B cell (primary cell): ENCODE results near the gene NYAP2. TPM values are rescaled to one million over a fixed set of nuclear protein-coding genes. Genes with fewer than 3 reads are reported as not detected.

ENCODE experiments used
- ATAC-seq: fragments of 200-7000 bp; cut with Tn5 transposase; one replicate; pipeline ENCODE4 v1.10.0; 2021; ENCODE audit warnings: low read depth, mild to moderate bottlenecking, moderate number of reproducible peaks, moderate library complexity
- CTCF ChIA-PET: fragments of 350-600 bp; sonication (Branson Sonifier 250); formaldehyde crosslinking; loops from one replicate; lab custom pipeline; 2021; ENCODE audit warnings: antibody characterized with exemption, inconsistent platforms; lab: Charles Lee
- POLR2A ChIA-PET: fragments of 350-600 bp; sonication (Branson Sonifier 250); formaldehyde crosslinking; loops from one replicate; lab custom pipeline; 2021; ENCODE audit warnings: antibody characterized with exemption; lab: Charles Lee
- DNase-seq: peaks from one replicate; pipeline ENCODE4 v3.0.0; 2013
- H2AFZ ChIP-seq: 2 replicates; pipeline ENCODE4 v1.6.1; 2012; ENCODE audit warnings: mild to moderate bottlenecking, low read depth, low read length; ENCODE audit not compliant: insufficient read depth, poor library complexity, severe bottlenecking
- H3K27ac ChIP-seq, 2 donors: 1 replicate in 1 of 2; 2 replicates in 1 of 2; pipeline ENCODE4 v1.5.1; 2012 to 2013; ENCODE audit warnings: low read length in 2 of 2, mild to moderate bottlenecking in 2 of 2, moderate library complexity in 1 of 2
- H3K27me3 ChIP-seq, 4 experiments: fragments of 200-600 bp in 1 of 4; sonication (generic) in 1 of 4; replicated peaks in 1 of 4; 1 replicate in 2 of 4; 2 replicates in 2 of 4; pipeline versions ENCODE4 v1.6.1 to v1.7.0; 2013 to 2016; ENCODE audit warnings: low read length in 3 of 4, mild to moderate bottlenecking in 2 of 4, mixed read lengths in 1 of 4, moderate library complexity in 1 of 4; ENCODE audit not compliant: insufficient read depth in 4 of 4, control insufficient read depth in 3 of 4; ENCODE audit errors: control extremely low read depth in 1 of 4
- H3K36me3 ChIP-seq, 2 experiments: replicated peaks in 1 of 2; 1 replicate in 1 of 2; 2 replicates in 1 of 2; pipeline versions ENCODE4 v1.6.1 to v1.7.1; 2013; ENCODE audit warnings: low read length in 1 of 2; ENCODE audit not compliant: insufficient read depth in 2 of 2, control insufficient read depth in 1 of 2; ENCODE audit errors: control extremely low read depth in 1 of 2, extremely low read depth in 1 of 2
- H3K4me1 ChIP-seq, 2 donors: fragments of 200-600 bp in 1 of 2; sonication (generic) in 1 of 2; 1 replicate in 1 of 2; 2 replicates in 1 of 2; pipeline versions ENCODE4 v1.5.1 to v1.6.1; 2013 to 2017; ENCODE audit warnings: low read length in 2 of 2; ENCODE audit not compliant: control insufficient read depth in 2 of 2, insufficient read depth in 2 of 2
- H3K4me2 ChIP-seq: replicated peaks from 2 replicates; pipeline ENCODE3; 2012; ENCODE audit warnings: mild to moderate bottlenecking, low read depth, low read length; ENCODE audit not compliant: poor library complexity, severe bottlenecking
- H3K4me3 ChIP-seq, 5 experiments: fragments of 200-600 bp in 1 of 5; sonication (generic) in 1 of 5; 1 replicate in 3 of 5; 2 replicates in 2 of 5; pipeline versions ENCODE4 v1.5.1 to v1.7.0; 2011 to 2016; ENCODE audit warnings: low read length in 4 of 5, mild to moderate bottlenecking in 4 of 5, low read depth in 2 of 5, control low read depth in 1 of 5, moderate library complexity in 1 of 5; ENCODE audit not compliant: insufficient read depth in 1 of 5; ENCODE audit errors: control extremely low read depth in 1 of 5, extremely low read depth in 1 of 5
- H3K79me2 ChIP-seq: fragments of 200-600 bp; sonication (generic); one replicate; pipeline ENCODE4 v1.6.0; 2016; ENCODE audit warnings: low read length; ENCODE audit not compliant: control insufficient read depth, insufficient read depth
- H3K9ac ChIP-seq: fragments of 200-600 bp; sonication (generic); 2 replicates; pipeline ENCODE4 v1.6.1; 2017; ENCODE audit warnings: mild to moderate bottlenecking, low read length, moderate library complexity
- H3K9me3 ChIP-seq, 3 donors: one replicate each; pipeline versions ENCODE4 v1.6.1 to v1.7.1; 2013; ENCODE audit warnings: low read length in 2 of 3; ENCODE audit not compliant: control insufficient read depth in 2 of 3, insufficient read depth in 1 of 3; ENCODE audit errors: control extremely low read depth in 1 of 3
- H4K20me1 ChIP-seq: 2 replicates; pipeline ENCODE4 v1.6.0; 2012; ENCODE audit warnings: mild to moderate bottlenecking, low read length; ENCODE audit not compliant: insufficient read depth, control insufficient read depth, poor library complexity, severe bottlenecking
- H3K27ac Mint-ChIP-seq: one replicate; pipeline ENCODE4 v1.8.0; 2021; ENCODE audit warnings: mixed read lengths
- H3K27me3 Mint-ChIP-seq: one replicate; pipeline ENCODE4 v1.8.0; 2021; ENCODE audit warnings: mixed read lengths
- H3K4me1 Mint-ChIP-seq: one replicate; pipeline ENCODE4 v1.8.0; 2021; ENCODE audit warnings: mixed read lengths
- H3K4me3 Mint-ChIP-seq: one replicate; pipeline ENCODE4 v1.8.0; 2021; ENCODE audit warnings: mixed read lengths
- H3K9me3 Mint-ChIP-seq: one replicate; pipeline ENCODE4 v1.8.0; 2022; ENCODE audit warnings: mixed read lengths; ENCODE audit not compliant: insufficient read depth
- CTCF ChIP-seq: fragments of 200-600 bp; IDR thresholded peaks from one replicate; pipeline ENCODE4 v1.8.0; 2022; ENCODE audit warnings: antibody characterized with exemption, mild to moderate bottlenecking
- EZH2 ChIP-seq: IDR thresholded peaks from 2 replicates; pipeline ENCODE4 v1.6.1; 2012; ENCODE audit warnings: borderline replicate concordance, low read depth, mild to moderate bottlenecking, moderate library complexity, low read length; ENCODE audit not compliant: insufficient read depth, poor library complexity, severe bottlenecking
- WGBS: methylation state at CpG from one replicate; pipeline ENCODE4 v1.1.5; 2013; ENCODE audit warnings: missing lambda C conversion rate; ENCODE audit not compliant: insufficient coverage; 5-methylcytosine and 5-hydroxymethylcytosine counted together
- intact Hi-C: fragments of 100-400 bp; cut with micrococcal nuclease; formaldehyde crosslinking; loops from one replicate; pipeline ENCODE4 v1.10.0; 2022
- polyA plus RNA-seq: library from polyadenylated mRNA; depleted of rRNA; stranded (reverse); fragments of >200 nt; gene quantifications from 2 replicates; pipeline ENCODE4 v1.2.3, GENCODE V29; 2012
- total RNA-seq, 2 donors: library from RNA; stranded (reverse); fragments of 120-200 nt in 1 of 2; gene quantifications; 1 replicate in 1 of 2; 2 replicates in 1 of 2; pipeline versions ENCODE4 v1.2.3 to v1.2.4, GENCODE V29; 2013 to 2022

Gene NYAP2
- total and polyA plus RNA-seq, 2 donors (not counting 1 experiment from before 2014, with no cell fraction given) = 0.12 to 0.17 TPM

GRCh38 chr2:225600444-225600843, 200.9 kb downstream of the NYAP2 start:
- H3K9ac ChIP-seq = no peak overlapping the region
- H3K27ac ChIP-seq = no peak overlapping the region
- DNase-seq (no peak), ATAC-seq (no peak)
- POLR2A ChIA-PET = no interaction called here
- CTCF ChIA-PET = no interaction called here
- no peak for TF ChIP-seq EZH2
- TF ChIP-seq CTCF = no peak
- no peaks in the 10 kb centered on the region for H3K27me3 Mint-ChIP-seq
- no peak overlapping the region for H3K4me2 ChIP-seq
- no peaks in the 10 kb centered on the region for H3K79me2 ChIP-seq
- no peaks in the 10 kb centered on the region for H3K9me3 ChIP-seq
- no peaks in the 10 kb centered on the region for H3K4me1 Mint-ChIP-seq
- H2AFZ ChIP-seq = no peak overlapping the region
- no peaks in the 10 kb centered on the region for H3K27me3 ChIP-seq
- H3K36me3 ChIP-seq = no peaks in the 10 kb centered on the region
- H3K27ac Mint-ChIP-seq = no peak overlapping the region
- no peak overlapping the region for H3K4me3 ChIP-seq
- H3K4me3 Mint-ChIP-seq = no peak overlapping the region
- H3K4me1 ChIP-seq = no peaks in the 10 kb centered on the region
- H3K9me3 Mint-ChIP-seq = no peaks in the 10 kb centered on the region
- no peaks in the 10 kb centered on the region for H4K20me1 ChIP-seq
- intact Hi-C loops = no loop called here

- H3K27me3 ChIP-seq = no peaks in the 10 kb centered on the region
- H3K79me2 ChIP-seq = no peaks in the 10 kb centered on the region
- Mint-ChIP-seq H3K4me3 (no peak overlapping the region), H3K4me1 (no peaks in the 10 kb centered on the region), H3K27ac (no peak overlapping the region), H3K27me3 (no peaks in the 10 kb centered on the region), H3K9me3 (no peaks in the 10 kb centered on the region)
- H3K4me1 ChIP-seq = no peaks in the 10 kb centered on the region
- no peak for TF ChIP-seq EZH2
- TF ChIP-seq CTCF = no peak
- H4K20me1 ChIP-seq = no peaks in the 10 kb centered on the region
- H3K36me3 ChIP-seq = no peaks in the 10 kb centered on the region
- H3K27ac ChIP-seq = no peak overlapping the region
- H3K9ac ChIP-seq = no peak overlapping the region
- H3K4me2 ChIP-seq = no peak overlapping the region
- 86% methylated on average over 2 of the region's 4 CpGs for WGBS
- DNase-seq = no peak
- no peak overlapping the region for H2AFZ ChIP-seq
- ChIA-PET CTCF (no interaction called here), POLR2A (no interaction called here)
- H3K4me3 ChIP-seq = no peak overlapping the region
- intact Hi-C loops = no loop called here
- no peak for ATAC-seq
- H3K9me3 ChIP-seq = no peaks in the 10 kb centered on the region
Measured at GRCh38 chr2:225600865-225601264, 201.4 kb downstream of the NYAP2 start.
